Right renal cortex interstitium (tissue), 3 donors: ENCODE measurements around the gene KCTD6. TPM values are rescaled to one million over a fixed set of nuclear protein-coding genes. Genes with fewer than 3 reads are reported as not detected.
"Not testable (repeated sequence)": the region's sequence is repeated elsewhere in the genome, so short reads cannot be mapped to it uniquely, and the experiment has no call there.

Experiments
- DNase-seq, 3 donors: peaks; one replicate each; pipeline ENCODE4 v3.0.0-alpha.2; 2013; ENCODE audit warnings: low read depth in 3 of 3, low spot score in 2 of 3
- polyA plus RNA-seq, 3 donors: library from polyadenylated mRNA; unstranded; fragments of 120-200 nt; gene quantifications; one replicate each; pipeline ENCODE4 v1.2.1, GENCODE V29; 2013; ENCODE audit not compliant: insufficient read length in 3 of 3

Gene KCTD6
- polyA plus RNA-seq, 3 donors = 31.4 to 35.4 (median 31.9) TPM

DNA sequence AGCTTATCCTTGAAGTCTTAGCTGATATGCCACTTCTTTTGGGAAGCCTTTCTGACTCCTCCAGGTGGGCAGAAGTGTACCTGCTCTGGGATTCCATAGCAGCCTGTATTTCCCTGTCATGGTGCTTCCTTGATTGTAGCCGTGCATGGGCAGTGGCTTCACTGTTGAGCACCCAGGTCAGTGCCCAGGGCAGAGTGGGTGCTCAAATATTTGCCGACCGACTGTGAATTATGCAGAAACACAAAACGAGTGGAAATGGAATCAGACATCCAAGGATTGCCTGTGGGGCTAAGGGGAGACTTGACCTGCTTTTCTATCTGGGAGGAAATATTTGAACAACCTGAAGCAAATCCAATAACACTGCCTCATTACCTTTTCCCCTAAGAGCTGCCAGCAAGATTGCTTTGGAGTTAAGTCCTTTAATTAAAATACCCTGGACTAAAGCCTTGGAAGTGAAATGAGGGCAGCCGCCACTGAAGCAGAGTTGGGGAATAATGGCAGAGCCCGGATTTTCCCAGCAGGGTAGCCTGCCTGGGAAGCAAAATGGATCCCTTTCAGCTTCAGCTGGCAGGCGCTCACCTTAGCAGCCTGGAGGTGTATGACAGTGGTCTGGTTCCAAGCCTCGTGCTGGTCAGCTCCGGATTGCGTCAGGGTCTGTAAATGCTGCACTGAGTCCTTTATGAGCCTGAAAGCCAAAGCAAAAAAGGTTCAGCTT is 30.2 kb downstream of the KCTD6 start:
- DNase-seq = no peak

DNA sequence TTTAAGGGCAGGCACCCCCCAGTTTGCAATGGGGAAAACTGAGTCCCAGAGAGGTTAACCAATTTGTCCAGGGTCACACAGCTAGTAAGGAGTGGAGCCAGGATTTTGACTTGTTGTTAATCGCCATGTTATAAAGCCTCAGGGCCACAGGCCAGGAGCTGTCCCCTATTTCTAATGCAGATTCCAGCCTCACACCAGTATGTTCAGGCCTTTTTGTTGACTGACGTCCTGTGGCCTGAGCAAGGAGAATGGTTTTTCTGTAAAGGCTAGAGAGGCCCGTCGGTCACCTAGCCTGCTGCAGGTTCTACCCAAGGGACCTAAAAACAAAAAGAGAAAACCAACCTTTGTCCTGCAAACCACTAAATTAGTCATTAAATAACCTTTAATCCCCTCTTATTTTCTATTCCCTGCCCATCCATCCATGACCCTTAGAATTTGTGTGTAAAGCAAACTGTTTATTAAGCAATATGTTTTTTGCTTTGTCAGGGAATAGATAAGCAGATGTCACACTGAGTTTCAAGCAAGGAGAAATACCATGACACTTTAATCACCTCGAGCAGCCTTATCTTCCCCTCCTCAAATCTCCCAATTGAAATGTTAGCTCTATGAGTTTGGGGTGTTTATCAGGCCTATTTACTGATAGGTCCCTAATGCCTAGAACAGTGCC is 31.0 kb downstream of the KCTD6 start:
- DNase-seq = no peak

DNA sequence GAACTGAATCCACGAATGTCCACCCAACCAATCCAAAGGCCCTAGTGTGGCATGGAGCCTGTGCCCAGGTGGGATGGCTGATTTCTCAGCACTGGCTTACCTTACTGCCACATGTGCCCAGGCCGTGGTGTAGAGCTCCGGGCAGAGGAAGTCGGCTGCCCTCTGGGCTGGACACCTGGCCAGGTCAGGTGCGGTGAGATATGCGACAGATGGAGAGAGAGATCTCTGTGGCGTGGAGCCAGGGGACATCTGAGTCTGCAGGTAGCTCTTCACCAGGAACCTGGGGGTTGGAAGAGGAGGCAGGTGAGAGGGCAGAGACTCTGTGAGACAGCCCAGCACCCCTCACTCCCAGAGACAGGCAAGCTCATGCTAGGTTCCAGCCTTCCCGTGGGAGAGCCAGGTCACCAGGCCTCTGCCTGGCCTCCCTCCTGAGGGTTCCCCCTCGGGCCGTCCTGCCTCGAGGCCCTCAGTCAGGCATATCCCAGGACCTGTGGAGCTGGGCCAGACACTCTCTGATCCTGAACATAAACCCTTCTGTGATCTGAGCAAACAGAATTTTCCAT is 32.5 kb downstream of the KCTD6 start:
- no peak for DNase-seq

GRCh38 chr3:58526515-58526957 is 34.6 kb downstream of the KCTD6 start:
- no peak for DNase-seq

- not testable (repeated sequence) for DNase-seq
Measured at GRCh38 chr3:58527440-58527839, 35.5 kb downstream of the KCTD6 start.

DNA sequence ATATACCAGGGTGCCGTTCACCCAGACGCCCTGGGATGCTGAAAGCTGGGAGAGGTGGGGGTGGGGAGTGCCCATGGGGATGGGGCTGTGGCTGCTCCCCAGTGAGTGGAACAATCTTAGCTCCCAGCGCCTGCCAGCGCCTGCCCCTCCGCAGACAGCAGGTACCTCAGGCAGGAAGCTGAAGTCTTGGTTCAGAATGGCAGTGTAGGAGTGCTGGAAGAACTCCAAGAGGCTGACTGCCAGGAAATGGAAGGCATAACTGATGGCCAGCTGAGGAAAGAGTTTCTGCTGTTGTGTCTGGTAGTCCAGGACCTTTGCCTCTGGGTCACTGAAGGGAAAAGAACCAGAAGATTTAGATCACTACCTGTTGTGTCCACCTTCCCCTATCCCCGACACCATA is 36.7 kb downstream of the KCTD6 start:
- DNase-seq = no peak

DNA sequence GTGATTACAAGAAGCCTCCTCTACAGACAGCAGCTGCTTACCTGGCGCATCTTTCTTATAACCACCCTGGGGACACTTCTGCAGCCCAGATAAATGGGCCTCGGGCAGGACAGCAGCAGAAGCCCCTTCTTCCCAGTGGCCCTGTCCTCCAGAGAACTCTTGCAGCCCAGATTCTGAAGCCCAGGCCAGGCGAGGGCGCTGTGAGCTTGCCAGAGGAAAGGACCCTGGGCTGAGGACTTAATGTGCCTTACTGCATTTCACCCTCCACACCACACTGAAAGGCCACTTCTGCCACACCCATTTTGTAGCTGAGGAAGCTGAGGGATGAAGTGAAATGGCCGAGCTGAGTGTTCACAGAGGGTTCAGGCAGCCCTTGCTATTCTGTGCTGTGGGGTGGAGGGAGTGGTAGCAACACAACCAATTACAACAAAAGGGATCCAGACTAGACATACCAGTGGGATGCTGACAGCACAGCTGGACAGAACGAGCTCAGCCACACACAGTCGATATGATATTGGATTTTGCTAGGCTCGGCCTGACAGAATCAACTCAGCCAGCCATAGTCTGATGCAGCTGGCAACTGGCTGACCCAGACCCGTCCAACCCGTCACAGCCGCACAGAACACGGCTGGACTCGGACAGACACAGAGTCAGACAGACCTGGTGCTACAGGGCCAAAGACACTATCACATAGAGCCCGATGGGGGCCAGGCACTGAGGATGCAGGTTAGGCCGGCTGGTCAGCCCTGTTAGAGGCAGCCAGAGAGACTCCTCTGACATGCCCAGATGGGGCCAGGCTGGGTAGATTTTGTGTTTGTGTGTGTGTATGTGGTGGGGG is 37.8 kb downstream of the KCTD6 start:
- no peak for DNase-seq

GRCh38 chr3:58530354-58530865 is 38.5 kb downstream of the KCTD6 start:
- no peak for DNase-seq

DNA sequence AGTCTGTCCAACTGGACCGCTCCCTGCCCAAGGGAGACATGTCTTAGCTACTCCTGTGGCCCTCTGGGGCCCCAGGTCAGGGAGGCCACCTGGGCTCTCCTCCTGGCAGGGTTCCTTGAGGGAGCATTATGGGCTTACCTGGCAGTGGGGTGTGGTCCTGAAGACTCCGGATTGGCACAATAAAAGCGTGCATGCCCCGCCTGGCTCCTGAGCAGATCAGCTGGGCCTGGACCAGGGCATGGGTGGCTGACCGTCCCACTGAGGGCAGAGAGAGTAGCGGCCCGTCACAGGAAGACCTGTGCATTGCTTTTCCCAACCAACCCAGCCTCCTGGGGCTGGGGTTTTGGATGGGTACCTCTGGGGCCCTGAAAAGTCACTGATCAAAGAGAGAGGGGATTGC is 39.7 kb downstream of the KCTD6 start:
- DNase-seq = no peak

- no peak for DNase-seq
Measured at GRCh38 chr3:58531956-58532355, 40.1 kb downstream of the KCTD6 start.

DNA sequence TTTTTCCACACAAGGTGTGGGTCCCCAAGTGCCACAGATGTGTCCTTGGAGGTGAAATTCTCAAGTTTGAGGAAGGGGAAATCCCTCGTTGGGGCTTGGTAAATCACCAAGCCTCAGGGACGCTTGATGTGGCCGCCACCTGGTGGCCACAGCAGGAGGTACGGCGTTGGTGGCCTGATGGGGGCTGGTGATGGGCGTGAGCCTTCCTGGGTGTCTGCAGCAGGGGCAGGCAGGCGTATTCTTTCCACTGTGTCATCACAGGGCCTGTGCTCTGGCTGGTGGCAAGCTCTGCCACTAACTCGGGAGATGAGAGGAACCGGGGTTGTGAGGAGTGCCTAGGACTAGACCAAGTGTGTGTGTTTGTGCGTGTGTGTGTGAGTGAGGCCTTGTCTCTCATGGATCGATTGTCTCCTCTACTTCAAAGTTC is 40.9 kb downstream of the KCTD6 start:
- peak in 1 of 3 donors; percentile 48 for DNase-seq

GRCh38 chr3:58534592-58535494 is 42.9 kb downstream of the KCTD6 start:
- DNase-seq = no peak

DNA sequence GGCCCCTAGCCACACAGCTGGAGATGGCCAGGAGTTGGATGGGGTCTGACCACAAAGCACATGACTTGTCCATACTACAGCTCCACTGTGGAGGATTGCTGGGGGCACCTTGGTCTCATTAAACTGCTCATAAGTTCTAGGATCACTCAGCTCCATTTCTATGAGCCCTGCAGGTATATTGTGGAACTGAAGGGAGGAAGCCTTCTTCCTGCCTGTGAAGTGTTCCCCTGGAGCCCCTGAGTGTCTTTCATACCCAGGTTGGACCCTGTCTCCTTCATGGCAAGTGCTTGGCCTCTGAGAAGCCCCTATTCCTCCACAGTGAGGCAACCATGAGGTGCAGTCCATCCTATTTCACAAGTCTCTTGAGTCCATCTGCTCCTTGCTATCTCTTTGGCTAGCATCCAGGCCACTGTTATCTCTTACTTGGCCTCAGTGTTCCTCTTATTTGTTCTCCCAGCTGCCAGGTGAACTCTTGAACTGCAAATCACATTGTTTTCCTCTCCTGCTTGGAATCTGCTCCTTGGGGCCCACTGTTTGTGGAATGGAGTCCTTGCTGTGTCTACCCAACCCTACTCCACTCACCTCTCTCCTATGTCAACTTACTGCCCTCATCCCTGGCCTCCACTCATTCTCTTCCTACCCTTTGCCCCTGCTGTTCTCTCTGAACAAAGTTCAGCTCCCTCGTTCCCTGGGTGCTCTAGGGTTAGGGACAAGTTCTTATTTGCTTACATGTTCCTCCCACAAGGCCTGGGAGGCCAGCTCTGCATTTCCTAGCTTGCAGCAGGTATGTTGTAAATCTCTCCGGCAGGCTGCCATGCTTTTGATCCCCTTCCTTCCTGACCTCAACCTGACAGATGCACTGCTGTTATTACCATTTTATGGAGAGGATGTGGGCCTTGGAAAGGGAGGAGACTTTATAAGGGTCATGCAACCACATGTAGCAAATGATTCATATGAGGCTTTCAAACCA is 43.9 kb downstream of the KCTD6 start:
- no peak for DNase-seq

DNA sequence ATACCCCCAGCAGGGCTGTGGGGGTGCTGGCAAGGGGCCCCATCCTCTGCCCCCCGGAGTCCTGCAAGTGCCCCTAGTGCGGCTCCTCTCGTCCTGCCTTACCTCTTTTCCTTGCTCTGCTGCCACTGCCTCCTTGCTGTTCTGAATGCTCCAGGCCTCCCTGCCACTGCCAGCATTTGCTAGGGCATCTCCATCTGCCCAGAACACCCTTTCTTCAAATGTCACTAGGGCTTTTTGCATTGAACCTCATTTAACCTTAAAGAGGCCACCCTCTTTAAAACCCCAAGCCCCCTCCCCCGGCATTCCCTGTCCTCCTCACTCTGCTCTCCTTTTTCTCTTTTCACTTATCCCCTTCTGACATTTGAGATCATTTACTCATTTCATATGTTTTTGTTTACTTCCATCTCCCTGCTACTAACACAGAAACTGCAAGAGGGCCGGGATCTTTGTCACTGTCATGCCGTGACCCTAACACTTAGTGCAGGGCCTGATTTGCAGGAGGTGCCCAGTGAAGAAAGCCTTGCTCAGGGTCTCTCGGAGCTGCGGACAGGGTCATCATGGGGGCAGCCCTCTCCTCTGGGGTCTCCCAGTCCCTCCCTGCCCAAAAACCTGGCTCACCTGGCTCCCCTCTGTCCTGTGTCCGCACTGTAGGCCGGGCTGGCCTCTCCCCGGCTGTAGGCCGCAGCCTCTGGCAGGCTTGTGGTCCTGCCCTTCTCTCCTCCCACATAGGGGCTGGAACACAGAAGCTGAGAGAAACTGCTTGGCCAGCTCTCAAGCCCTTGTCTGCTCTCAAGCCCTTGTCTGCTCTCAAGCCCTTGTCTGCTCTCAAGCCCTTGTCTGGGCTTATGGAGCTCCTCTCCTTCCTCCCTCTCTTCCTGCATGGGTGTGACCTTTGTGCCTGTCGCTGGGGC is 44.9 kb downstream of the KCTD6 start, which contains the start of gene ACOX2:
TSS of gene ACOX2 (minus strand) at position 690 of the 911 bp plus-strand sequence. CDS start 2,084 bp downstream, outside the sequence.
- no peak for DNase-seq

GRCh38 chr3:58537412-58538301 is 45.8 kb downstream of the KCTD6 start:
- DNase-seq = no peak

DNA sequence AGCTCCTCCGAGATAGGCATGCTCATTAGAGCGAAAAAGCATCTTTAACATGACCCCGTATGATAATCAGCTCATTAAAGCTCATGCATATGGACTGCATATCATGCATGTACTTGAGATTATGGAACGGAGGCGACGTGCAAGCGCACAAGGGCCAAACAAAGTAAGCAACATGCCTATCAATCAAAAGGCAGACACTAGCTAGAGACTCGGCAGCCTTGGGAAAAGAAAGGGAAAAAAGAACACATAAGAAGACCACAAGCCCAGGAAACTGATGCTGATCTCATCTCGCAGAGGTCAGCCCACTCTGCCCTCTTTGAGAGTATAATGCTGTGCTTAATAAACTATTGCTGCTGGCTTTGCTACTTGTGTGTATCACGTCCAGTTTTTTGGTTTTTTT is 47.7 kb downstream of the KCTD6 start:
- no peak for DNase-seq
